ENCODE measurements around the gene ARHGEF7. TPM values are rescaled to one million over a fixed set of nuclear protein-coding genes. Genes with fewer than 3 reads are reported as not detected.

Gene ARHGEF7
- total RNA-seq, 2 experiments from 2014 or later = 39.5 to 51.3 TPM

- no peak for DNase-seq (ENCODE audit: low spot score)
- CTCF ChIA-PET (ENCODE audit: unreplicated experiment) = no interaction called here
- H3K36me3 ChIP-seq (ENCODE audit: insufficient read depth, low read length) = peaks cover 77% of the 10 kb centered on the region
- H4K20me1 ChIP-seq (ENCODE audit: insufficient read depth, low read length) = no peaks in the 10 kb centered on the region
- no peaks in the 10 kb centered on the region for H3K79me2 ChIP-seq (ENCODE audit: insufficient read depth, low read depth, low read length)
- no TSS peak for BruUV-seq (replicated peaks)
- H3K9me2 ChIP-seq (ENCODE audit: insufficient read depth, low read length) = no peaks in the 10 kb centered on the region
- no peak overlapping the region for H3K4me3 ChIP-seq (ENCODE audit: low read depth, low read length, poor library complexity, severe bottlenecking)
- H3K4me2 ChIP-seq (ENCODE audit: low read length) = no peak overlapping the region
- POLR2A ChIA-PET = no interaction called here
- H2AFZ ChIP-seq (ENCODE audit: low read length) = no peak overlapping the region
- H3K27ac ChIP-seq (ENCODE audit: low read depth, low read length, poor library complexity, severe bottlenecking) = no peak overlapping the region
- intact Hi-C loops (cut with micrococcal nuclease; ENCODE audit: unreplicated experiment) = no loop called here
- TF ChIP-seq CTCF (conservative IDR thresholded peaks at IDR 0.05; ENCODE audit: low read length) = no peak
- no peak for TF ChIP-seq EZH2phosphoT487 (IDR thresholded peaks at IDR 0.05; ENCODE audit: borderline replicate concordance, low read depth, low read length)
- H3K9me3 ChIP-seq (ENCODE audit: low read length) = no peaks in the 10 kb centered on the region
- no peaks in the 10 kb centered on the region for H3K4me1 ChIP-seq (ENCODE audit: insufficient read depth, low read length, poor library complexity, severe bottlenecking)
Observed at GRCh38 chr13:111283991-111284390, 168.9 kb downstream of the ARHGEF7 start.

GRCh38 chr13:111284565-111284964 lies 169.5 kb downstream of the ARHGEF7 start:
- Histone ChIP-seq H3K9me3 (ENCODE audit: low read length) (no peaks in the 10 kb centered on the region), H3K4me2 (ENCODE audit: low read length) (no peak overlapping the region), H3K9me2 (ENCODE audit: insufficient read depth, low read length) (no peaks in the 10 kb centered on the region), H3K36me3 (ENCODE audit: insufficient read depth, low read length) (peaks cover 72% of the 10 kb centered on the region), H4K20me1 (ENCODE audit: insufficient read depth, low read length) (no peaks in the 10 kb centered on the region), H2AFZ (ENCODE audit: low read length) (no peak overlapping the region), H3K4me1 (ENCODE audit: insufficient read depth, low read length, poor library complexity, severe bottlenecking) (no peaks in the 10 kb centered on the region), H3K4me3 (ENCODE audit: low read depth, low read length, poor library complexity, severe bottlenecking) (no peak overlapping the region), H3K79me2 (ENCODE audit: insufficient read depth, low read depth, low read length) (no peaks in the 10 kb centered on the region), H3K27ac (ENCODE audit: low read depth, low read length, poor library complexity, severe bottlenecking) (no peak overlapping the region)
- no TSS peak for BruUV-seq (replicated peaks)
- CTCF ChIA-PET (ENCODE audit: unreplicated experiment) = no interaction called here
- DNase-seq (ENCODE audit: low spot score) = no peak
- POLR2A ChIA-PET = no interaction called here
- intact Hi-C loops (cut with micrococcal nuclease; ENCODE audit: unreplicated experiment) = no loop called here
- TF ChIP-seq CTCF (conservative IDR thresholded peaks at IDR 0.05; ENCODE audit: low read length) = no peak
- no peak for TF ChIP-seq EZH2phosphoT487 (IDR thresholded peaks at IDR 0.05; ENCODE audit: borderline replicate concordance, low read depth, low read length)

GRCh38 chr13:111286162-111286561 lies 171.1 kb downstream of the ARHGEF7 start:
- Histone ChIP-seq H2AFZ (ENCODE audit: low read length) (no peak overlapping the region), H3K27ac (ENCODE audit: low read depth, low read length, poor library complexity, severe bottlenecking) (no peak overlapping the region), H3K4me2 (ENCODE audit: low read length) (no peak overlapping the region), H4K20me1 (ENCODE audit: insufficient read depth, low read length) (no peaks in the 10 kb centered on the region), H3K4me1 (ENCODE audit: insufficient read depth, low read length, poor library complexity, severe bottlenecking) (no peaks in the 10 kb centered on the region), H3K79me2 (ENCODE audit: insufficient read depth, low read depth, low read length) (no peaks in the 10 kb centered on the region), H3K4me3 (ENCODE audit: low read depth, low read length, poor library complexity, severe bottlenecking) (no peak overlapping the region), H3K36me3 (ENCODE audit: insufficient read depth, low read length) (peaks cover 70% of the 10 kb centered on the region), H3K9me2 (ENCODE audit: insufficient read depth, low read length) (no peaks in the 10 kb centered on the region), H3K9me3 (ENCODE audit: low read length) (no peaks in the 10 kb centered on the region)
- ChIA-PET POLR2A (interaction anchor here (0.7 kb wide), 1 partner anchor 13 kb away, joined by 4 read pairs; no protein-coding TSS in a partner anchor), CTCF (ENCODE audit: unreplicated experiment) (no interaction called here)
- no peak for DNase-seq (ENCODE audit: low spot score)
- BruUV-seq (replicated peaks) = no TSS peak
- intact Hi-C loops (cut with micrococcal nuclease; ENCODE audit: unreplicated experiment) = no loop called here
- TF ChIP-seq EZH2phosphoT487 (IDR thresholded peaks at IDR 0.05; ENCODE audit: borderline replicate concordance, low read depth, low read length) (no peak), CTCF (conservative IDR thresholded peaks at IDR 0.05; ENCODE audit: low read length) (no peak)
